AG09309 (cell line): ENCODE data around the gene PAK2.

ENCODE experiments used
- DNase-seq: peaks from one replicate; pipeline ENCODE4 v3.0.0-alpha.2; 2010; ENCODE audit warnings: low read depth
- H3K4me3 ChIP-seq: 2 replicates; pipeline ENCODE4 v1.5.1; 2011; ENCODE audit warnings: mild to moderate bottlenecking, low read depth, low read length, moderate library complexity; ENCODE audit not compliant: control insufficient read depth
- CTCF ChIP-seq: IDR thresholded peaks from 2 replicates; pipeline ENCODE4 v1.5.1; 2011; ENCODE audit warnings: mild to moderate bottlenecking, low read depth, low read length, inconsistent platforms; ENCODE audit not compliant: insufficient read depth, control insufficient read depth; ENCODE audit errors: missing control alignments

Gene PAK2

GRCh38 chr3:196739671-196740480 lies at the start of gene PAK2:
TSS of gene PAK2 (plus strand) at chr3:196739857. CDS start at chr3:196782647, 42,790 bp downstream.
- no peak for DNase-seq
- peak within 1 kb of the TSS; percentile 72 for H3K4me3 ChIP-seq
- TF ChIP-seq CTCF = no peak

- TF ChIP-seq CTCF = no peak
- no peak for DNase-seq
- no peak overlapping the region for H3K4me3 ChIP-seq
Observed at GRCh38 chr3:196689941-196690660, 49.6 kb upstream of the PAK2 start.

GRCh38 chr3:196691386-196691785 lies 48.3 kb upstream of the PAK2 start:
- DNase-seq = no peak
- no peak for TF ChIP-seq CTCF
- no peak overlapping the region for H3K4me3 ChIP-seq

- peak; percentile 19 for TF ChIP-seq CTCF
- no peak overlapping the region for H3K4me3 ChIP-seq
- DNase-seq = no peak
Observed at GRCh38 chr3:196694202-196694638, 45.4 kb upstream of the PAK2 start.

- H3K4me3 ChIP-seq = no peak overlapping the region
- no peak for TF ChIP-seq CTCF
- no peak for DNase-seq
Observed at GRCh38 chr3:196694941-196695848, 44.5 kb upstream of the PAK2 start.

- DNase-seq = no peak
- no peak overlapping the region for H3K4me3 ChIP-seq
- no peak for TF ChIP-seq CTCF
Observed at GRCh38 chr3:196695849-196696226, 43.8 kb upstream of the PAK2 start.
